GM13976 (cell line): Measurements from ENCODE around the gene TMEM132D.

Experiments
- DNase-seq: peaks from one replicate; pipeline ENCODE4 v3.0.0; 2012; ENCODE audit warnings: low spot score
- CTCF ChIP-seq: IDR thresholded peaks from 2 replicates; pipeline ENCODE4 v1.5.1; 2012; ENCODE audit warnings: borderline replicate concordance, mild to moderate bottlenecking; ENCODE audit not compliant: insufficient read depth; ENCODE audit errors: extremely low read depth, missing control alignments, control extremely low read depth
- in situ Hi-C: fragments of 300-500 bp; cut with MboI; formaldehyde crosslinking; loops from one replicate; pipeline ENCODE4 v1.12.0; 2022; ENCODE audit warnings: low sequenced_read_pairs, mixed read lengths, inconsistent platforms; ENCODE audit not compliant: unreplicated experiment

TMEM132D gene

GRCh38 chr12:129079719-129080118, 824.1 kb downstream of the TMEM132D start:
- no peak for TF ChIP-seq CTCF
- DNase-seq, result no peak
- in situ Hi-C loops, result no loop called here

GRCh38 chr12:129076441-129077320, 827.1 kb downstream of the TMEM132D start:
- DNase-seq, result no peak
- in situ Hi-C loops, result no loop called here
- no peak for TF ChIP-seq CTCF

GRCh38 chr12:129075460-129076208, 828.2 kb downstream of the TMEM132D start:
- no peak for TF ChIP-seq CTCF
- DNase-seq, result no peak
- in situ Hi-C loops, result no loop called here

- in situ Hi-C loops, result no loop called here
- TF ChIP-seq CTCF, result no peak
- no peak for DNase-seq
Measured at GRCh38 chr12:129074379-129074778, 829.4 kb downstream of the TMEM132D start.

GRCh38 chr12:129073157-129073915, 830.5 kb downstream of the TMEM132D start:
- no peak for DNase-seq
- in situ Hi-C loops, result no loop called here
- no peak for TF ChIP-seq CTCF

GRCh38 chr12:129071362-129071761, 832.5 kb downstream of the TMEM132D start:
- no peak for DNase-seq
- no peak for TF ChIP-seq CTCF
- in situ Hi-C loops, result no loop called here
